ENCODE data around the gene ANKS1A.

ANKS1A gene

GRCh38 chr6:34888874-34889555, at the start of gene ANKS1A (continued):
- TF ChIP-seq ZBTB11 (tag by site-specific recombination; conservative IDR thresholded peaks at IDR 0.05; ENCODE audit: low read depth): peak; percentile 79
- no peak for TF ChIP-seq ZNF610 (tag by site-specific recombination; IDR thresholded peaks at IDR 0.05; ENCODE audit: borderline replicate concordance)
- TF ChIP-seq ZBTB10 (tag by site-specific recombination; IDR thresholded peaks at IDR 0.05): peak; percentile 97
- no peak for TF ChIP-seq GFI1B (tag by site-specific recombination; IDR thresholded peaks at IDR 0.05)
- TF ChIP-seq ZNF747 (tag by site-specific recombination; IDR thresholded peaks at IDR 0.05): no peak
- no peak for TF ChIP-seq BCL6B (tag by site-specific recombination; IDR thresholded peaks at IDR 0.05)
- no peak for TF ChIP-seq ZNF514 (tag by site-specific recombination; IDR thresholded peaks at IDR 0.05)
- TF ChIP-seq, protein P1, sequence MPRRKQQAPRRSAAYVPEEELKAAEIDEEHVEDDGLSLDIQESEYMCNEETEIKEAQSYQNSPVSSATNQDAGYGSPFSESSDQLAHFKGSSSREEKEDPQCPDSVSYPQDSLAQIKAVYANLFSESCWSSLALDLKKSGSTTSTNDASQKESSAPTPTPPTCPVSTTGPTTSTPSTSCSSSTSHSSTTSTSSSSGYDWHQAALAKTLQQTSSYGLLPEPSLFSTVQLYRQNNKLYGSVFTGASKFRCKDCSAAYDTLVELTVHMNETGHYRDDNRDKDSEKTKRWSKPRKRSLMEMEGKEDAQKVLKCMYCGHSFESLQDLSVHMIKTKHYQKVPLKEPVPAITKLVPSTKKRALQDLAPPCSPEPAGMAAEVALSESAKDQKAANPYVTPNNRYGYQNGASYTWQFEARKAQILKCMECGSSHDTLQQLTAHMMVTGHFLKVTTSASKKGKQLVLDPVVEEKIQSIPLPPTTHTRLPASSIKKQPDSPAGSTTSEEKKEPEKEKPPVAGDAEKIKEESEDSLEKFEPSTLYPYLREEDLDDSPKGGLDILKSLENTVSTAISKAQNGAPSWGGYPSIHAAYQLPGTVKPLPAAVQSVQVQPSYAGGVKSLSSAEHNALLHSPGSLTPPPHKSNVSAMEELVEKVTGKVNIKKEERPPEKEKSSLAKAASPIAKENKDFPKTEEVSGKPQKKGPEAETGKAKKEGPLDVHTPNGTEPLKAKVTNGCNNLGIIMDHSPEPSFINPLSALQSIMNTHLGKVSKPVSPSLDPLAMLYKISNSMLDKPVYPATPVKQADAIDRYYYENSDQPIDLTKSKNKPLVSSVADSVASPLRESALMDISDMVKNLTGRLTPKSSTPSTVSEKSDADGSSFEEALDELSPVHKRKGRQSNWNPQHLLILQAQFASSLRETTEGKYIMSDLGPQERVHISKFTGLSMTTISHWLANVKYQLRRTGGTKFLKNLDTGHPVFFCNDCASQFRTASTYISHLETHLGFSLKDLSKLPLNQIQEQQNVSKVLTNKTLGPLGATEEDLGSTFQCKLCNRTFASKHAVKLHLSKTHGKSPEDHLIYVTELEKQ (tag by site-specific recombination; IDR thresholded peaks at IDR 0.05; ENCODE audit: borderline replicate concordance): peak; percentile 24; the same call in 1 of the 2 replicates
- TF ChIP-seq ZNF335 (tag by site-specific recombination; conservative IDR thresholded peaks at IDR 0.05): peak; percentile 67; the same call in 1 of the 2 replicates
- TF ChIP-seq ZNF324 (tag by site-specific recombination; IDR thresholded peaks at IDR 0.05): 0 out of 2 replicates have a peak, but pooled peaks have one; percentile 36
- 0 out of 2 replicates have a peak, but pooled peaks have one; percentile 64 for TF ChIP-seq KLF7 (tag by site-specific recombination; IDR thresholded peaks at IDR 0.05; ENCODE audit: borderline replicate concordance)
- TF ChIP-seq KLF10 (tag by site-specific recombination; IDR thresholded peaks at IDR 0.05): peak; percentile 94
- no peak for TF ChIP-seq ZNF626 (tag by site-specific recombination; IDR thresholded peaks at IDR 0.05)
- TF ChIP-seq ZNF362 (tag by site-specific recombination; IDR thresholded peaks at IDR 0.05): no peak
- no peak; the same call in 1 of the 2 replicates for TF ChIP-seq ZNF843 (tag by site-specific recombination; IDR thresholded peaks at IDR 0.05)
- peak; percentile 55 for TF ChIP-seq EGR2 (tag by site-specific recombination; IDR thresholded peaks at IDR 0.05; ENCODE audit: low read depth)
- no peak for TF ChIP-seq ZNF416 (tag by site-specific recombination; IDR thresholded peaks at IDR 0.05)
- 0 out of 2 replicates have a peak, but pooled peaks have one; percentile 35 for TF ChIP-seq WT1 (tag by site-specific recombination; IDR thresholded peaks at IDR 0.05)
- peak; percentile 98 for TF ChIP-seq ZNF394 (tag by site-specific recombination; IDR thresholded peaks at IDR 0.05; ENCODE audit: borderline replicate concordance)
- TF ChIP-seq ZNF423 (tag by site-specific recombination; IDR thresholded peaks at IDR 0.05): no peak

All from HEK293 (cell line).